Brain microvascular endothelial cell (primary cell): ENCODE data around the gene CACNG8.

Experiments
- DNase-seq: peaks from one replicate; pipeline ENCODE4 v3.0.0-alpha.2; 2020
- H3K27ac ChIP-seq: fragments of 250-450 bp; sonication (Bioruptor Pico); 2 replicates; pipeline ENCODE4 v1.5.1; 2020; ENCODE audit warnings: mild to moderate bottlenecking, moderate library complexity
- H3K27me3 ChIP-seq: fragments of 250-450 bp; sonication (Bioruptor Pico); replicated peaks from 2 replicates; pipeline ENCODE4 v1.5.1; 2020; ENCODE audit warnings: mild to moderate bottlenecking
- H3K36me3 ChIP-seq: fragments of 250-450 bp; sonication (Bioruptor Pico); replicated peaks from 2 replicates; pipeline ENCODE4 v1.5.1; 2020; ENCODE audit warnings: mild to moderate bottlenecking
- H3K4me3 ChIP-seq: 2 replicates; pipeline ENCODE4 v1.5.1; 2011; ENCODE audit warnings: low read depth, mild to moderate bottlenecking, control low read depth, low read length, moderate library complexity
- in situ Hi-C: cut with HindIII; loops from 2 replicates; pipeline ENCODE4 v1.10.0; 2017; ENCODE audit warnings: low sequenced_read_pairs, low pct_ligation_motif_present
- TF ChIP-seq, protein P1 (sequence below): IDR thresholded peaks from 2 replicates; pipeline ENCODE4 v1.5.1; 2011; ENCODE audit warnings: low read depth, mild to moderate bottlenecking, moderate library complexity, low read length, control low read depth, inconsistent platforms; ENCODE audit errors: missing control alignments

Gene CACNG8

GRCh38 chr19:54013866-54014265 lies 51.1 kb downstream of the CACNG8 start:
- no peak for DNase-seq
- H3K36me3 ChIP-seq: no peaks in the 10 kb centered on the region
- in situ Hi-C loops: no loop called here
- TF ChIP-seq, protein P1, sequence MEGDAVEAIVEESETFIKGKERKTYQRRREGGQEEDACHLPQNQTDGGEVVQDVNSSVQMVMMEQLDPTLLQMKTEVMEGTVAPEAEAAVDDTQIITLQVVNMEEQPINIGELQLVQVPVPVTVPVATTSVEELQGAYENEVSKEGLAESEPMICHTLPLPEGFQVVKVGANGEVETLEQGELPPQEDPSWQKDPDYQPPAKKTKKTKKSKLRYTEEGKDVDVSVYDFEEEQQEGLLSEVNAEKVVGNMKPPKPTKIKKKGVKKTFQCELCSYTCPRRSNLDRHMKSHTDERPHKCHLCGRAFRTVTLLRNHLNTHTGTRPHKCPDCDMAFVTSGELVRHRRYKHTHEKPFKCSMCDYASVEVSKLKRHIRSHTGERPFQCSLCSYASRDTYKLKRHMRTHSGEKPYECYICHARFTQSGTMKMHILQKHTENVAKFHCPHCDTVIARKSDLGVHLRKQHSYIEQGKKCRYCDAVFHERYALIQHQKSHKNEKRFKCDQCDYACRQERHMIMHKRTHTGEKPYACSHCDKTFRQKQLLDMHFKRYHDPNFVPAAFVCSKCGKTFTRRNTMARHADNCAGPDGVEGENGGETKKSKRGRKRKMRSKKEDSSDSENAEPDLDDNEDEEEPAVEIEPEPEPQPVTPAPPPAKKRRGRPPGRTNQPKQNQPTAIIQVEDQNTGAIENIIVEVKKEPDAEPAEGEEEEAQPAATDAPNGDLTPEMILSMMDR: no peak
- no peak overlapping the region for H3K4me3 ChIP-seq
- no peak overlapping the region for H3K27ac ChIP-seq
- H3K27me3 ChIP-seq: no peaks in the 10 kb centered on the region

DNA sequence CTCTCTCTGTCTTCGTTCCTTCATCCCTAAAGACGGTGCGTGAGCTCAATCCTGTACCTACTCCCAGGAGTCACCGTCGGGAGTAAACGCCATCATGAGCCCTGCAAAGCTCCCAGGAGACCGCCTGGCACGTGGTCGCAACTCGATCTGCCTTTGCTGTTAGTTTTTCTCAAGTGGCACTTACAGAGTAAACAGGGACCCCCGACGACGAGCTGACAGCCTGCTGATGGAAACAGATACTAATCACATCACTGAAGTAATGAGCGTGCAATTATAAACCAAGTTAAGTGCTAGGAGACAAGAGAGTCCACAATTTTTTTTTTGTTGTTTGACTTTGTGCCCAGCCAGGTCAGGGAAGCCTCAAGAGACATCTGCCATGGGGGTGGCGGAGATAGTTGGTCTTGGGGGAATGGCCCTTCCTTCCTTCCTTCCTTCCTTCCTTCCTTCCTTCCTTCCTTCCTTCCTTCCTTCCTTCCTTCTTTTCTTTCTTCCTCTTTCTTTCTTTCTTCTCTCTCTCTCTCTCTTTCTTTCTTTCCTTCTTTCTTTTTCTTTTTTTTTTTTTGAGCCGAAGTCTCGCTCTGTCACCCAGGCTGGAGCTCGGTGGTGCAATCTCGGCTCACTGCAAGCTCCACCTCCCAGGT lies 52.3 kb downstream of the CACNG8 start:
- Histone ChIP-seq H3K27me3 (no peaks in the 10 kb centered on the region), H3K36me3 (no peaks in the 10 kb centered on the region), H3K27ac (no peak overlapping the region), H3K4me3 (no peak overlapping the region)
- no peak for DNase-seq
- in situ Hi-C loops: no loop called here
- TF ChIP-seq, protein P1: no peak

GRCh38 chr19:54017261-54017660 lies 54.5 kb downstream of the CACNG8 start:
- DNase-seq: peak; percentile 85

GRCh38 chr19:54021363-54021762 lies 58.6 kb downstream of the CACNG8 start:
- DNase-seq: no peak
- no peaks in the 10 kb centered on the region for H3K36me3 ChIP-seq
- H3K4me3 ChIP-seq: no peak overlapping the region
- no peak overlapping the region for H3K27ac ChIP-seq
- H3K27me3 ChIP-seq: no peaks in the 10 kb centered on the region
- in situ Hi-C loops: no loop called here
- TF ChIP-seq, protein P1: no peak

More at GRCh38 chr19:54017261-54017660, 54.5 kb downstream of the CACNG8 start:
- TF ChIP-seq, protein P1: no peak
- H3K27me3 ChIP-seq: no peaks in the 10 kb centered on the region
- H3K4me3 ChIP-seq: no peak overlapping the region
- H3K27ac ChIP-seq: no peak overlapping the region
- in situ Hi-C loops: no loop called here
- H3K36me3 ChIP-seq: no peaks in the 10 kb centered on the region

DNA sequence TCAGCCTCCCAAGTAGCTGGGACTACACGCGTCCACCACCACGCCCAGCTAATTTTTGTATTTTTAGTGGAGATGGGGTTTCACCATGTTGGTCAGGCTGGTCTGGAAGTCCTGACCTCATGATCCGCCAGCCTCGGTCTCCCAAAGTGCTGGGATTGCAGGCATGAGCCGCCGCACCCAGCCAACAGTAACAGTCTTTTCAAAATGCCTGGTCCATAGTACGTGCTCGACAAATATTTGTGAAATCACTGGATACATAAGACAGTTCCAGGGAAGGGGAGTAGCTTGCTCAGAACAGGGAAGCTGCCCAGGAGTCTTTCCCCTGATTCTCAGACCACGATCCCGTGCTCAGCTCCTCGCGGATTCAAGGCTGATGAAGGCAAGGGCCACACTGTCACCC lies 59.2 kb downstream of the CACNG8 start:
- H3K27ac ChIP-seq: no peak overlapping the region
- TF ChIP-seq, protein P1: no peak
- H3K4me3 ChIP-seq: no peak overlapping the region
- H3K27me3 ChIP-seq: no peaks in the 10 kb centered on the region
- no peaks in the 10 kb centered on the region for H3K36me3 ChIP-seq
- no peak for DNase-seq
- in situ Hi-C loops: no loop called here

- H3K36me3 ChIP-seq: no peaks in the 10 kb centered on the region
- peak overlapping the region; percentile 42 for H3K27ac ChIP-seq
- no peak for DNase-seq
- TF ChIP-seq, protein P1: no peak
- no peak overlapping the region for H3K4me3 ChIP-seq
- in situ Hi-C loops: no loop called here
- no peaks in the 10 kb centered on the region for H3K27me3 ChIP-seq
Observed at GRCh38 chr19:54023191-54023590, 60.5 kb downstream of the CACNG8 start.
